Epithelial cell of prostate (primary cell): ENCODE data around the gene SMARCAD1.

Experiments used
- DNase-seq: peaks from one replicate; pipeline ENCODE4 v3.0.0-alpha.2; 2011; ENCODE audit warnings: low read depth, low spot score
- H3K27ac ChIP-seq: fragments of 450-650 bp; 2 replicates; pipeline ENCODE4 v1.5.1; 2017; ENCODE audit warnings: mild to moderate bottlenecking

Gene SMARCAD1

GRCh38 chr4:94228493-94229216 is 21.0 kb downstream of the SMARCAD1 start:
- H3K27ac ChIP-seq, result no peak overlapping the region
- no peak for DNase-seq

- DNase-seq, result no peak
- no peak overlapping the region for H3K27ac ChIP-seq
These were observed 24.9 kb downstream of the SMARCAD1 start for GRCh38 chr4:94232519-94232918.

GRCh38 chr4:94235825-94236224 is 28.2 kb downstream of the SMARCAD1 start:
- no peak for DNase-seq
- no peak overlapping the region for H3K27ac ChIP-seq

GRCh38 chr4:94237271-94237670 is 29.6 kb downstream of the SMARCAD1 start:
- no peak for DNase-seq
- H3K27ac ChIP-seq, result no peak overlapping the region

GRCh38 chr4:94238160-94238559 is 30.5 kb downstream of the SMARCAD1 start:
- no peak overlapping the region for H3K27ac ChIP-seq
- no peak for DNase-seq

GRCh38 chr4:94240384-94240783 is 32.7 kb downstream of the SMARCAD1 start:
- no peak overlapping the region for H3K27ac ChIP-seq
- DNase-seq, result no peak

GRCh38 chr4:94244087-94244828 is 36.6 kb downstream of the SMARCAD1 start:
- no peak overlapping the region for H3K27ac ChIP-seq
- no peak for DNase-seq

- DNase-seq, result no peak
- H3K27ac ChIP-seq, result no peak overlapping the region
These were observed 37.1 kb downstream of the SMARCAD1 start for GRCh38 chr4:94244829-94245185.

GRCh38 chr4:94251094-94251493 is 43.4 kb downstream of the SMARCAD1 start:
- H3K27ac ChIP-seq, result no peak overlapping the region
- no peak for DNase-seq

- no peak overlapping the region for H3K27ac ChIP-seq
- no peak for DNase-seq
These were observed 45.4 kb downstream of the SMARCAD1 start for GRCh38 chr4:94253036-94253435.

GRCh38 chr4:94256144-94256783 is 48.6 kb downstream of the SMARCAD1 start:
- no peak for DNase-seq
- H3K27ac ChIP-seq, result no peak overlapping the region

- no peak overlapping the region for H3K27ac ChIP-seq
- DNase-seq, result no peak
These were observed 49.2 kb downstream of the SMARCAD1 start for GRCh38 chr4:94256828-94257227.

- peak; percentile 26 for DNase-seq
- H3K27ac ChIP-seq, result peak overlapping the region; percentile 51
These were observed 54.7 kb downstream of the SMARCAD1 start for GRCh38 chr4:94262163-94263016.

GRCh38 chr4:94267037-94267436 is 59.4 kb downstream of the SMARCAD1 start:
- H3K27ac ChIP-seq, result no peak overlapping the region
- no peak for DNase-seq

GRCh38 chr4:94271248-94271647 is 63.6 kb downstream of the SMARCAD1 start:
- no peak overlapping the region for H3K27ac ChIP-seq
- DNase-seq, result no peak

- no peak overlapping the region for H3K27ac ChIP-seq
- no peak for DNase-seq
These were observed 67.2 kb downstream of the SMARCAD1 start for GRCh38 chr4:94274912-94275311.

- no peak overlapping the region for H3K27ac ChIP-seq
- DNase-seq, result no peak
These were observed 68.5 kb downstream of the SMARCAD1 start for GRCh38 chr4:94276204-94276603.

- no peak overlapping the region for H3K27ac ChIP-seq
- DNase-seq, result no peak
These were observed 69.9 kb downstream of the SMARCAD1 start for GRCh38 chr4:94277534-94277933.

GRCh38 chr4:94278781-94279180 is 71.1 kb downstream of the SMARCAD1 start:
- no peak for DNase-seq
- no peak overlapping the region for H3K27ac ChIP-seq

GRCh38 chr4:94284889-94285288 is 77.2 kb downstream of the SMARCAD1 start:
- no peak for DNase-seq
- no peak overlapping the region for H3K27ac ChIP-seq
